Epithelial cell of prostate (primary cell): ENCODE measurements around the gene DCN.
A peak's percentile ranks its signal among the peaks of the same experiment; 100 is the strongest.

Experiments
- DNase-seq: peaks from one replicate; pipeline ENCODE4 v3.0.0-alpha.2; 2011; ENCODE audit warnings: low read depth, low spot score
- H3K27ac ChIP-seq: fragments of 450-650 bp; 2 replicates; pipeline ENCODE4 v1.5.1; 2017; ENCODE audit warnings: mild to moderate bottlenecking

DCN gene

DNA sequence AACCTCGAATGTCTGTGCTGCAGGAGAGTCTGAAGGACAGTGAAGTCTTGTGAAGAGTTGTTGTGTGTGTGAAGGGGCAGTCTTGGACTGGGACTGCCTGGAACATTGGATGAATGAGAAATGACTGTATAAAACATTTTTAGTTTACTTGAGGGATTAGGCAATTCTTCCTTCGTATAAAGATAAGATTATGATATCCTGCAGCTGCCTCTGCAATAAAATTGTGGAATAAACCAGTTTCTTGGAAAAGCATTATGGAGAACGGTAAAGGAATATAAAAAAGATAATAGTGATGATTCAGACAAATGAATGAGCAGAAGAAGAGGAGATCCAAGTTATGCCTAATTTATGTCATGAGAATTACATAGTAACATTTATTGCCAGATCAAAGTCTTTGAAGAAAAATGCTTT is 40.4 kb downstream of the DCN start:
- DNase-seq: no peak
- H3K27ac ChIP-seq: no peak overlapping the region

DNA sequence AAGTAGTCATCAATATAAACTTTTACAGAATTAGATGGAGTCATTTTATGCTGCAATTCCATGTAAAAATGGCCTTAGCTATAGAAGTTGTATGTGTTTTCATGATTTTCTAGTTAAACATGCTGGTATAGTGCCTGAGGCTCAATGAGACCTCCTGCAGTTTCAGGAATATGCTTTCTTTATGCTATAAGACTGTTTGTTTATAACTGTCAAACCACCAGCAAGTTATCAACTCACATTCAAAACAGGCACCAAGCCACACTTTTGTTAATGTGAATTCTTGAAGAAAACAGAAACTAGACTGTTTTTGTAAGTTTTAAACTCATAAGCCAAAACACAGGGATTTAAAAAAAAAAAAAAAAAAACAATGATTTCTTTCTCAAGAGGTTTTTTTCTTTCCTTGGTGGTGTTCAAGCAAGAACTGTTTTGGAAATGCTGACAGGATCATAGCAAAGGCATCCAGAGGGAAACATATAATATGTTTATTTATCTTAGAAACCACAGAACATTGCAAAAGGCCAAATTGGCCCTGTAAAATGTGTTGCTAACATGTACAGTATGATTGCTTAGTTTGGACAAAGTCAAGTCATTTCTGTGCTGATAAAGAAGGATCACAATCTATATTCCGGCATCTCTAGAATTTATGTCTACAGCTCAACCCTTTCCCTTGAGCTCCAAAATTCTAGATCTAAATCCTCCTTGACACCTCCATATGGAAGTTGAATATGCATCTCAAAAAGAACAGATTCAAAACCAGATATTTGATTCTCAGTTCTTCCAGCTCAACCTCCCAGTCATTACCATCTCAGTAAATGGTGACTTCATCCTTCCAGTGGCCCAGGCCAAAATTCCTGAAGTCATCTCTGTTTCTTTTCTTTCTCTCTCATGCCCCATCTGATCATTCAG is 42.3 kb downstream of the DCN start:
- no peak for DNase-seq
- H3K27ac ChIP-seq: no peak overlapping the region

DNA sequence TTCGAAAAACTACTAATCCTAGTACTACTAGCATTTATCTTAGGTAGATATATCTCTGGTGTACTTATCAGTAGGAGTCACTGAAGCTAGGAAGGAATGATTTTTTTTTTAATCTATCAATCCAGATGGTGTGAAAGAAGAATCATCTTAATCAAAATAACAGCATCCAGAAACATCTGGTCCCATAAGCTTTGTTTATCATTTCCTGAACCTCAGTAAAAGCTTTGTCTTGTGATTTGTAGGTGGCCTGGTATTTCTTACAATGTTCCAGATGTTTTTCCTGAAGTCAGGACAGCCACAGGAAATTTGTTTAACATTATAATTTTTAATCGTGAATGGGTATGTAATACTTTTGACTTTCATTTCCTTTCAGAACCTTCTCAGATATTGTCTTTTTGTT is 43.3 kb downstream of the DCN start:
- DNase-seq: no peak
- H3K27ac ChIP-seq: no peak overlapping the region

DNA sequence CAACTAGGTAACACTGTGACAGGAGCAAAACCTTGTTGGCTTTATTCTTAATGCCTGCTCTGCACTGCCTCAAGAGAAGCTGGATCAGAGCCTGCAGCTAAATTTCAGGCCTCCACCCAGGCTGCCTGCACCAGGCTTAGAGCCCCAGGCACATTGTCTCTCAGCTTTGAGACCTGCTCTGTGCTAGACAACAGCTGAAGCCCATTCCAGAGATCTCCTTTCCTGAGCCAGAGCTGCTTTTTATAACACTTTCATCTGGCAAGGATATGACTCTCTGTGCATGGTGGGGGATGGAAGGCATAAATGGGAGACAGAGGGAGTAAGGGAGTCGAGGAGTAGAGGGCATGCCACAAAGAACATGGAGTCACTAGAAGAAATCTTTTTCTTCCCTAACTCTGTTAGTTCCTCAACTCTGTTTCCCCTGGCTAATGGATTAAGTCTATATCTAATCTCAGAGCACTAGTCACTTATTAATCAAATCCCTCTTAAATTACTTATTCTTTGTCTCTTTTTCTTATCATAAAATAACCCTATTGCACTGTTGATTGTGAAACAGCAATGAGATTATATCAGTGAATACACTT is 44.2 kb downstream of the DCN start:
- no peak overlapping the region for H3K27ac ChIP-seq
- no peak for DNase-seq

DNA sequence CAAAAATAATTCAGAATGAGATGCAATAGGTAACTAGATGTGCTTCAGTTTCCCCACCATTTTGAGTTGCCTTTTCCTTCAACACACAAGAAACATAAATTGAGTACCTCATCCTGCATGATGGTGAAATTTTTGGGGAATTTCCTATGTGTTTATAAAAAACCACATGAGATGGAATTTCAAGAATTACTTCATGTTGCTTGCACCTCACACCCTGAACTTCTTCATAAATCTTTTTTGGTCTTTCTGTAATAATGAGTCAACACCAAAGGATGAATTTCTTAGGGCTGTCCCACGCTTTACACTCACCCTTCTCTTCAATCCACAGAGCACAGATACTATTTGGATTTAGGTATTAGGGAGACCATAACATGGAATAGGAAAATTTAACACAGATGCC is 48.7 kb downstream of the DCN start:
- no peak for DNase-seq
- H3K27ac ChIP-seq: no peak overlapping the region

DNA sequence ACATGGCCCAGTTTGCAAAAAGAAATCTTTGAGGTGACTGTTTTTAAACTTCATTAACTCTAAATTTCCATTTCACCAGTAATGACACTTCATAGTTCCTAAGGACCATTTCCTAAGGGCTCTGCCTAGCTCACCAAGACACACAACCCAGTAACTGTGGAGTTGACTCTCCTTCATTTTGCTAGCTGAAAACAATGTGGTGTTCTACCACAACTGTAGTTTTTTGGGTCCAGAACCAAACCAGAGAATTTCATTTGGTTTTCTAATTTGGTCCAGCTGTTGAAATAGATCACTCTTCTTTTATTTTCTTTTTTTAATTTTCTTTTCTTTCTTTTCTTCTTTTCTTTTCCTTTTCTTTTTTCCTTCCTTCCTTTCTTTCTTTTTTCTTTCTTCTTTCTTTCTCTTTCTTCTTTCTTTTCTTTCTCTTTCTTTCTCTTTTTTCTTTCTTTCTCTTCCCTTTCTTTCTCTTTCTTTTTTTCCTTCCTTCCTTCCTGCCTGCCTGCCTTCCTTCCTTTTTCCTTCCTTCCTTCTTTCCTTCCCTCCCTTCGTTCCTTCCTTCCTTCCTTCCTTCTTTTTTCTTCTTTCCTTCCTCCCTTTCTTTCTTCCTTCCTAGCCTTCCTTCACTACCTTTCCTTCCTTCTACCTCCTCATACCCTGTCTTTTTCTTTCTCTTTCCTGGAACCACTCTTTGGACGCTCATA is 52.8 kb downstream of the DCN start:
- H3K27ac ChIP-seq: no peak overlapping the region
- DNase-seq: no peak

DNA sequence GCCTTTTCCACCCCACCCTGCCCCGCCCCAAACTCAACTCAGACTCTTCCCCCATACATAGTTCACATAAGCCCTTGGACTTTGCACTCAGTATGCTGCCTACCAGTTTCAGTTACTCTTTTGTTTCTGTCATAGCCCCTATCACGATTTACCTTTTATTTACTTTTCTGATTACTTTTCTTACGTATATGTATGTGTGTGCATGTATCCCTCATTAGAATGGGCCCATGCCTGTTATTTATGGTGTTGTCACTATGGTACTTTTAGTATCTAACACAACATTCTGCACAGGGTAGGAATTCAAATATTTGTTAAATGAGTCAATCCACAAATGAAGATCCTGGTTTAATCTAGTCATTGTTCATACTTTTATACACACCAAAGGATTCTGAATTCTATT is 54.9 kb downstream of the DCN start:
- no peak for DNase-seq
- no peak overlapping the region for H3K27ac ChIP-seq

DNA sequence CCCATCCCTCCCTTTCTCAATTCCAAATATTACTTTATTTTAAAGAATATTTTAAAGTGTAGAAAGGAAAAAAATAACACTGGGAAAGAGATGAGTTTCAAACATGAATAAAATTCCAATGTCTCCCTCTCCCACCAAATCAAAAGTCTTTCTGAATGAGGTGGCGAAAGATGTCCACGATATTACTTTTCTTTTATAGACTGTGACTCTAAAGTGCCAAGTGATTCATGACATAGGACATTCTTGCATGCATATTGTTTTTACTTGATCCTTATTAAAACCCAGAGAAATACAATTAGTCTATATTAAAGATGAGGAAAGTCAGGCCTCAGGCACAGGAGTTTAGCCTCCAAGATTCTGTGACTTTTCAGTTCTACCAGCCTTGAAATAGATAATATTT is 55.3 kb downstream of the DCN start:
- DNase-seq: no peak
- H3K27ac ChIP-seq: no peak overlapping the region

DNA sequence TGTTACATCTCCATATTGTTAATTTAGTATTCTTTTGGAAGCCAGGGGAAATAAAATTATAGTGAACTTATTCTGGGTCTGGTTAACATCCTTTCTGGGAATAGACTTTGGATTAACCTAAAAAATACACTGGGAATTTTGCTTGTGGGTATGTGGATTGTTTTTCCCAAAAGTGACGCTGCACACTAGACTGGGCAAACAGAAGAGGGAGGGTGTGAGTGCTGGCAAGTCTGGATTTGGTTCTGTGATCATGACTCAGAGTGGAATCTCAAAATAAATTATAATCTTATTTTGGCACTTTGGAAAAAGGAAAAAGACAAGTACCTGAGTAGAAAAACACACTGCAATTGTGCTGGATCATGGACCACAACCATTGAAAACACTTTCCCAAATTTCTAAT is 56.1 kb downstream of the DCN start:
- no peak for DNase-seq
- no peak overlapping the region for H3K27ac ChIP-seq

DNA sequence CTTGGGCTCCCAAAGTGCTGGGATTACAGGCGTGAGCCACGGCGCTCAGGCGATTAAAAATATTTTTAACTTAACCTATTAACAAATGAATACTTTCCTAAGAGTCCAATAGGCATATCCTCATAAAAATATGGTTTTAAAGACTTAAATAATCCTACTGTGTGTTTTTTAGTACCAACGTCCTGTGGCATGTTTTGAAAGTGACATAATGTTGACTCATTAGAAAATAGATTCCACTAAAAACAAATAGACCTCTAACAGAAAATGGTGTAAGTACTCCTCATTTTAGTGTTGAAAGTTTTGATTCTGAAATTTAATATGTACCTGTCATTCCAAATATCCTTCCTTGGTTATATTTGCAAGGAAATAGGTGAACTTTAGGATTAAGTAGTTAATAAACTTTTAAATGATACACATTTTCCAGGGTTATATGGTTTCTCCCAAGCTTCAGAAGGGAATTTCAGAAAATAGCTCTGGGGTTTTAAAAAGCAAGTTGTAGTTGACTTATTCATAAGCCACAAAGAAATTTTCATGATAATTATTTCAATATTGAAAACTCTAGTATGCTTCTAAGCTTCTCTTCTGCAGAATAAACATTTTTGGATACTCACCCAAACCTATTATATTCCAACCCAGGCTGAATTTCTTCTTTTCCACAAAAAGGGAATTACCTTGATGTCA is 59.2 kb downstream of the DCN start:
- no peak for DNase-seq
- H3K27ac ChIP-seq: no peak overlapping the region

DNA sequence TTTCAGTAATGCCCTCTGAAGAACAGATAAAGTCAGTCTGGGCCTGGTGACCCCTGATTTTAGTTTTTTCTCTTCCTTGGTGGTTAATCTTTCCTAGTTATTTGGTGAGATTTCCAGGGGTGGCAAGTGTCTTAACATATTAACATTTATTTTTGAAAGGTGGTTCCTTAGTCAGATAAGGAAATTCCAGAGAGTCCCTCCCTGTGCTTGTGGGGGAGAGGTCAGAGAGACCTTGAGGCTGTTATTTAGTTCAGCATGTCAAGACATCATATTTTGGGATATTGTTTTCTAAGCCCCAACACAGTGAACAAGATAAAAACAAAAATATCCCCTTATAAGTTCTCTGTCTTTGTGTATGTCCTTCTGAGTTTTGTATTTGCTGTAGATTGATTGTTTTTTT is 61.8 kb downstream of the DCN start:
- no peak for DNase-seq
- H3K27ac ChIP-seq: no peak overlapping the region

DNA sequence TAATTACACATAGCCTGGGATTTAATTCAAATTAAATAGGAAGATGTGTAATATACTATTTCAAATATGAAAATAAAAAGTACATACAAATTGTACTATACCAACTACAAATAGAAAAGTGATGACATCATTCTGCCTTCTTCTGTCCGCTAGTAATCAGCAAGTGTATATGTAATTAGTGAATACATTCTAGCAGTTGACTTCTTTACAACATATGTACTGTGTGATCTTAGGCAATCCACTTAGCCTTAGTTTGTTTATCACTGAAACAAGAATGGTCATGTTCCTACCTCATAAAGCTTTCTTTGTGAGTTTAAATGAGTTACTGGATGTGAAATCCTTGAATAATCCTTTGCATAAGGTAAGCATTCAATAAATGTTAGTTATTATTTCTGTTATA is 63.5 kb downstream of the DCN start:
- no peak overlapping the region for H3K27ac ChIP-seq
- DNase-seq: peak; percentile 46

DNA sequence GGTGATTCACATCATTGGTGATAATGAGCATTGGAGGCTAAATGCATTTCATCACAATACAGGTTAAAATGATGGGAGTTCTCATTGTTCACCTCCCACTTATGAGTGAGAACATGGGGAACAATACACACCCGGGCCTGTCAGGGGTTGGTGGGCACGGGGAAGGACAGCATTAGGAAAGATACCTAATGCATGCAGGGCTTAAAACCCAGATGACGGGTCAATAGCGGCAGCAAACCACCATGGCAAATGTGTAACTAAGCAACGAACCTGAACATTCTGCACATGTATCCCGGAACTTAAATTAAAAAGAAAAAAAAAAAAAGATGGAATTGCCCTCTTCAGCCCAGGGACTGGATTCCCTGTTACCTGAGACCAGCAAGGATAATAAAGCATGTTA is 69.0 kb downstream of the DCN start:
- DNase-seq: no peak
- no peak overlapping the region for H3K27ac ChIP-seq

DNA sequence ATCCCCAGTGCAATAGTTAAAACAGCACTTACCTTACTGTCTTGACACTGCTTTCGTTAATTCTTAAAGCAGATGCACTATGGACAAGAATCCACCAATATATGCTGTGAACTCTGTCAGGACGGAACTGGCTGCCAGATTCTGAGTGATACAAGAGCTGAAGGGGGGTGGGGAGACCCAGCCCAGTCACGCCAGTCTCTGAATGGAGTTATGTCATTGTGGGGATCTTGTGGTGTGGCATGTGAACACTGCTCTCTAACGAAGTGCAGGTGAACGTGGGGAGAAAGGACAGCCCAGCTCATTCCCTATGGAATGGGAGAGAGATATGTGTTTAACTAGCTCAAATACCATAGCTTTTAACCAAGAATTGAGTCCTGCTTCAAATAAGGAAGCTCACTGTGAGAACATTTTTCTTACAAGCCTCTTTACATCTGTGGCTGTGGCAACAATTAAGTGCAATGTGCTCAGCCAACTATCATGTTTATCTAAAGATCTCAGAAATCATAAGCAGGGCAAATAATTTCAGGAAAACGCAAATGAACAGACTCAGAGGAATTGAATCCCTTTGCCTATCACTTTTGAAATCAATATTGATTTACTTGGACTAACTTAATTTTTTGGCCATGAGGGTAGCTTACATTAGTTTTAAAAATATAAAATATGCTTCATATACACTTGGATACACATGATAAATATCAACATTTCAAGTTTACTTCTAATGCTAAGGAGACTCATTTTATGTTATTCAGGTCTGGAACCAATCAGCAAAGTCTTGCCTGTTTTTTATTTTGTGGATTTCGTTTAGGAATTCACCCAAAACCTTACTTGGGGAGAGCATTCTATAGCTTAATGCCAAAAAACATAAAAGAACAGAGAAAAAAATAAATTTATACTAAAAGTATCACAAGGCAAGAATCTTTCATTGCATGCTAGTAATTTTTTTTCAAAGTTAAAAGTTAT is 71.0 kb downstream of the DCN start, which contains the start of gene LUM:
LUM (minus strand) TSS at position 129 of the 960 bp plus-strand sequence. CDS start 2,515 bp downstream, outside the sequence.
- no peak for DNase-seq
- no peak within 1 kb of the TSS for H3K27ac ChIP-seq

DNA sequence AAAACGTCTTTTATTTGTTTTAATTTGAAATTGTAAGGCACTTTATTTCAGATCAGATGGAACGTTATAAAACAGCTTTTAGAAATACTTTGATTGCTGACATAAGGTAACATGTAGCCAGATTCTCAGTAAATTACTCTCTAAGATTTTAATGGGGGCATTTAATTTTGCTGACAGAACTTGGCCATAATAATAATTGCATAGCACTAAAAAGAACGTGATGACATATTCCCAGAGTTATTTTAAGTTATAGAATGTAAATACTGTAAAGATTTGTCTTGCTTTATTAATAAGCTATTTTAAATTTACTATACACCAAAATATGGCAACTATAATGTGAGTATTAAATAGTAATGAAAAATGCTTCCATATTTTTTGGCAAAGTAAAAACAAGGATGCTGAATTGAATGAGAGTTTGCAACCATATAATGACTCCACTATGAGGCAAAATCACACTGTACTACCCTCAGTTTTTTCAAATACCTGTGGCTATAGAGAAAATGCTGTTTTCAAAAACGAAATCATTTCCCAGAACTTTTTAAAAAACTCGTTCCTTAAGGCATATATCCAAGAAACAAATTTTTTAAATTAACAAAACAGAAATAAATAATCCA is 72.2 kb downstream of the DCN start:
- DNase-seq: no peak
- no peak overlapping the region for H3K27ac ChIP-seq

DNA sequence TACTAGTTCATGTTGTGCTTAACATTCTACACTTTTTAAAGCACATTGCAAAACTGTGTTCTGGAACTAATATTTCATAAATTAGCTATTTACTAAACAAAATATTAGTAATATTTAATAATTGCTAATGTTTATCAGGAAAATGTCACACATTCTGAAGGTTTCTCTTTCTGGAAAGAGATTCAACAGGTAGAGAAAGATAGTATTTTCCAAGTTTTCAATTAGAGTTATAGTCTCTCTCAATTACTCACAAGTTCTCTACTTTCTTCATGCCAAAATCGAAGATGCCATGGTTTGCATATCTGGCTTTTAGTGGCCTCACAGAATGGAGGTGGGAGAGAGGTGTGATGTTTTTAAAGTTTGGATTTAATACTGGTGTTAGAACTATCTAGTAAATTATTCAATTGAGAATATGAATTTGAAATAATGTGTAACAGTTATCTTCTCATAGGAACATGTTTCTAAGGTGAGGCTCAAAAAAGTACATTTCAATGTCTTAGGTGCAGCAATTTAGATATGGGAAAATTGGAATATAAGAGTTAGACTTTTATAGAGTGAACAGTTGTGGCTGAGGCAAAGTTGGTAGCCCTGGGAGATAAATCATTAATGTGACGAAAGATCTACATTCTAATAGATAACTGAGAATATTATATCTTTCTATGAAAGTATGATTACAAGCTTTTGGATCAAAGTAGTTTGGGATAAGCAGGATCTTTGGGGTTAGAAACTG is 72.9 kb downstream of the DCN start:
- no peak for DNase-seq
- no peak overlapping the region for H3K27ac ChIP-seq

DNA sequence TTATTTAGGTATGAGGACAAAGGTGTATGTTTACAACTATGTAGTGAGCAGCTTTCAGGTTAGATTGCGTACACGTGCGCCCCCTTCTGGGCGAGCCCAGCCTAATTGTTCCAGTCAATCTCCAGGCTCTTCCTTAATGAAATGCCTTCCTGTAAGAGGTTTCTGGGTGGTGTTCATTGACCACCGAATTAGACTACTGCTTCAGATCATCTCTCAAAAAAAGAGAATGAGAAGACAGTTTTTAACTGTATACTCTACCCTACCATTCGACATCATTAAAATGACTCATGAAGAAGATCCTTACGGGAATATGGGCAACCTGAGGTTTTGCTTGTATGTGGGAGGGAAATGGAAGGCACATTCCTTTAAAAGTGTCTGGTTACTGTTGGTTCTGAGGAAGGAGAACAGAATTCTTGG is 73.5 kb downstream of the DCN start:
- no peak for DNase-seq
- H3K27ac ChIP-seq: no peak overlapping the region

DNA sequence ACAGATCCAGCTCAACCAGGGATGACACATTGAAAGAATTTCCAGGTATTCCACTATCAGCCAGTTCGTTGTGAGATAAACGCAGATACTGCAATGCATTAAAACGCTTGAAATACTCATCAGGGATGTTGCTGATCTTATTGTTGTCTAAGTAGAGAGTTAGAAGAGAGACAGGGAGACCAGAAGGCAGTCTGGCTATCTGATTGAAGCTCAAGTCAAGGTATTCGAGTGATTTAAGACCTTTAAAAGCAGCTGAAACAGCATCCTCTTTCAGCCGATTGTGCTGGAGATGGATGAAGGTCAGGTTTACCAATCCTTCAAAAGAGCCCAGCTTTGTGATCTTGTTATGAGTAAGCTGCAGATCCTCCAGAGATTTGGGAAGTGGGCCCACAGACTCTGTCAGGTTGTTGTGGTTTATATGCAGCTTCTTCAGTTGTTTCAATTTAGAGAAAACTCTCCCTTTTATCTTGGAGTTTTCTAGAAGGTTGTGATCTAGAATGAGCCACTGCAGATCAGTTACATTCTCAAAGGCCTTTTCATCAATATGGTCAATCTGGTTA is 74.3 kb downstream of the DCN start:
- H3K27ac ChIP-seq: no peak overlapping the region
- DNase-seq: no peak
